Endothelial cell of umbilical vein (primary cell): ENCODE measurements around the gene ABLIM1. TPM values are rescaled to one million over a fixed set of nuclear protein-coding genes. Genes with fewer than 3 reads are reported as not detected.
A peak's percentile ranks its signal among the peaks of the same experiment; 100 is the strongest.

Experiments used
- BruUV-seq: library from RNA; stranded (reverse); fragments of 400-500 nt; replicated peaks from 2 replicates; lab custom pipeline; 2021; lab: Mats Ljungman, UMichigan
- CTCF ChIA-PET: fragments of 300-600, 350-600 bp; sonication (Branson Sonifier 250); formaldehyde crosslinking; loops from one replicate; lab custom pipeline; 2021; ENCODE audit warnings: antibody characterized with exemption, inconsistent platforms; lab: Charles Lee
- POLR2A ChIA-PET: fragments of 300-600, 350-600 bp; sonication (Branson Sonifier 250); formaldehyde crosslinking; loops from one replicate; lab custom pipeline; 2021; ENCODE audit warnings: antibody characterized with exemption, inconsistent platforms; lab: Charles Lee
- DNase-seq: peaks from one replicate; pipeline ENCODE4 v3.0.0-alpha.2; 2011; ENCODE audit warnings: low read depth, low spot score
- FAIRE-seq: peaks from 2 replicates; lab custom pipeline; 2011; peaks lifted over from hg19 to GRCh38; lab: Jason Lieb, UNC
- H2AFZ ChIP-seq: 2 replicates; pipeline ENCODE4 v1.6.0; 2012; ENCODE audit warnings: low read depth, low read length, control low read depth, inconsistent platforms
- H3K27ac ChIP-seq: 2 replicates; pipeline ENCODE4 v1.5.1; 2011; ENCODE audit warnings: low read depth, mild to moderate bottlenecking, control low read depth, low read length, moderate library complexity; ENCODE audit not compliant: insufficient read depth
- H3K27me3 ChIP-seq, 2 experiments: 2 replicates each; pipeline versions ENCODE4 v1.6.0 to v1.6.1; 2011; ENCODE audit warnings: low read length in 2 of 2, mixed read lengths in 1 of 2; ENCODE audit not compliant: control insufficient read depth in 2 of 2, insufficient read depth in 2 of 2
- H3K36me3 ChIP-seq, 2 experiments: 2 replicates in 1 of 2; 3 replicates in 1 of 2; pipeline ENCODE4 v1.5.1; 2011; ENCODE audit warnings: low read length in 2 of 2, mild to moderate bottlenecking in 1 of 2, moderate library complexity in 1 of 2; ENCODE audit not compliant: control insufficient read depth in 2 of 2, insufficient read depth in 2 of 2; ENCODE audit errors: extremely low read depth in 1 of 2
- H3K4me1 ChIP-seq: 3 replicates; pipeline ENCODE4 v1.5.1; 2011; ENCODE audit warnings: mild to moderate bottlenecking, low read length; ENCODE audit not compliant: control insufficient read depth, insufficient read depth; ENCODE audit errors: extremely low read depth
- H3K4me2 ChIP-seq: 2 replicates; pipeline ENCODE4 v1.6.1; 2011; ENCODE audit warnings: low read length, control low read depth, mixed read lengths; ENCODE audit not compliant: insufficient read depth
- H3K4me3 ChIP-seq, 3 experiments: fragments of 200-600 bp in 1 of 3; sonication (generic), shearing (Covaris generic) in 1 of 3; replicated peaks in 1 of 3; 2 replicates each; pipeline ENCODE4 v1.5.1; 2011 to 2016; ENCODE audit warnings: control low read depth in 3 of 3, low read length in 3 of 3, mild to moderate bottlenecking in 2 of 3, inconsistent platforms in 1 of 3, low read depth in 1 of 3, moderate library complexity in 1 of 3; ENCODE audit not compliant: insufficient read depth in 1 of 3
- H3K79me2 ChIP-seq: 2 replicates; pipeline ENCODE4 v1.6.0; 2012; ENCODE audit warnings: low read length, inconsistent platforms; ENCODE audit not compliant: control insufficient read depth, insufficient read depth
- H3K9ac ChIP-seq: replicated peaks from 2 replicates; pipeline ENCODE3; 2011; ENCODE audit warnings: low read length, control low read depth; ENCODE audit not compliant: insufficient read depth; ENCODE audit errors: extremely low read depth
- H3K9me1 ChIP-seq: replicated peaks from 3 replicates; pipeline ENCODE4 v1.6.0; 2011; ENCODE audit warnings: mild to moderate bottlenecking, low read length; ENCODE audit not compliant: control insufficient read depth, insufficient read depth; ENCODE audit errors: extremely low read depth
- H3K9me3 ChIP-seq: replicated peaks from 2 replicates; pipeline ENCODE4 v1.5.1; 2012; ENCODE audit warnings: low read length, inconsistent platforms; ENCODE audit not compliant: control insufficient read depth, insufficient read depth
- H4K20me1 ChIP-seq: replicated peaks from 2 replicates; pipeline ENCODE3; 2011; ENCODE audit warnings: mild to moderate bottlenecking, low read length; ENCODE audit not compliant: control insufficient read depth, insufficient read depth; ENCODE audit errors: extremely low read depth
- CTCF ChIP-seq, 2 donors: IDR thresholded peaks; 1 replicate in 1 of 2; 2 replicates in 1 of 2; pipeline ENCODE4 v1.5.1; 2011; ENCODE audit warnings: low read length in 2 of 2, mild to moderate bottlenecking in 2 of 2, moderate library complexity in 2 of 2, control low read depth in 1 of 2, inconsistent platforms in 1 of 2, low read depth in 1 of 2; ENCODE audit not compliant: insufficient read depth in 1 of 2; ENCODE audit errors: extremely low read depth in 1 of 2
- EZH2 ChIP-seq: IDR thresholded peaks from 2 replicates; pipeline ENCODE4 v1.6.1; 2012; ENCODE audit warnings: borderline replicate concordance, low read depth, mild to moderate bottlenecking, moderate library complexity, low read length, inconsistent platforms; ENCODE audit not compliant: severe bottlenecking
- FOS ChIP-seq: IDR thresholded peaks from 2 replicates; pipeline ENCODE4 v1.6.1; 2011; ENCODE audit warnings: mild to moderate bottlenecking, low read length, moderate library complexity, borderline replicate concordance; ENCODE audit not compliant: insufficient read depth
- GATA2 ChIP-seq: IDR thresholded peaks from 2 replicates; pipeline ENCODE4 v1.7.0; 2011; ENCODE audit warnings: low read depth, mild to moderate bottlenecking, moderate library complexity, mixed read lengths, low read length; ENCODE audit not compliant: insufficient read length, insufficient read depth
- JUN ChIP-seq: IDR thresholded peaks from 2 replicates; pipeline ENCODE4 v1.6.1; 2011; ENCODE audit warnings: borderline replicate concordance, low read depth; ENCODE audit not compliant: insufficient read length, insufficient read depth
- MAX ChIP-seq: IDR thresholded peaks from 2 replicates; pipeline ENCODE4 v1.6.1; 2011; ENCODE audit not compliant: insufficient read depth, insufficient read length
- MYC ChIP-seq: IDR thresholded peaks from one replicate; pipeline ENCODE4 v1.6.1; 2011; ENCODE audit warnings: mild to moderate bottlenecking, low read depth, low read length
- POLR2A ChIP-seq: IDR thresholded peaks from 2 replicates; pipeline ENCODE4 v1.6.1; 2012; ENCODE audit warnings: low read depth, mild to moderate bottlenecking, control low read depth, low read length
- POLR2AphosphoS5 ChIP-seq: IDR thresholded peaks from 2 replicates; pipeline ENCODE4 v1.6.1; 2012; ENCODE audit warnings: low read depth, mild to moderate bottlenecking, control low read depth, low read length, moderate library complexity; ENCODE audit not compliant: insufficient read depth
- dilution Hi-C: fragments of 300-500 bp; cut with MboI; formaldehyde crosslinking; loops from one replicate; pipeline ENCODE4 v1.15.0; 2019; ENCODE audit warnings: low sequenced_read_pairs; ENCODE audit not compliant: extremely low pct_ligation_motif_present
- intact Hi-C: fragments of 100-400 bp; cut with micrococcal nuclease; formaldehyde crosslinking; loops from one replicate; pipeline ENCODE4 v1.10.0; 2022
- polyA plus RNA-seq, 4 experiments: library from polyadenylated mRNA; depleted of rRNA in 3 of 4; stranded (reverse) in 3 of 4; unstranded in 1 of 4; fragments of >200 nt; gene quantifications; 2 replicates each; pipeline versions ENCODE4 v1.2.1 to v1.2.3, GENCODE V29; 2011 to 2012; ENCODE audit warnings: missing spikeins in 1 of 4
- total RNA-seq: library from RNA; stranded (reverse); gene quantifications from 2 replicates; pipeline ENCODE4 v1.2.3, GENCODE V29; 2021

Gene ABLIM1
- total and polyA plus RNA-seq, 2 donors (not counting 3 experiments of a cell fraction or from before 2014, with no cell fraction given), result 128 to 235 TPM

- H3K4me3 ChIP-seq, result no peak overlapping the region
- FAIRE-seq, result no peak
- H3K79me2 ChIP-seq, result no peaks in the 10 kb centered on the region
- POLR2A ChIA-PET, result no interaction called here
- no peaks in the 10 kb centered on the region for H3K9me3 ChIP-seq
- H3K9me1 ChIP-seq, result no peaks in the 10 kb centered on the region
- H3K27ac ChIP-seq, result no peak overlapping the region
- H3K4me1 ChIP-seq, result peaks cover 13% of the 10 kb centered on the region
- TF ChIP-seq MYC (no peak), POLR2AphosphoS5 (no peak), FOS (no peak), POLR2A (no peak), EZH2 (no peak), CTCF (IDR thresholded peaks at IDR 0.05; ENCODE audit: extremely low read depth in 1 of 2, insufficient read depth in 1 of 2, low read depth in 1 of 2, low read length in 2 of 2) (no peak), JUN (no peak), MAX (no peak), GATA2 (no peak)
- dilution Hi-C loops (no loop called here), intact Hi-C loops (no loop called here)
- CTCF ChIA-PET, result interaction anchor here (0.7 to 9.9 kb wide), 6 partner anchors 11 to 124 kb away, joined by 3 to 85 read pairs (median 6); no protein-coding TSS in a partner anchor
- H3K36me3 ChIP-seq, result peaks cover 0 to 2% of the 10 kb centered on the region in 2 experiments
- no peak overlapping the region for H3K9ac ChIP-seq
- peak; percentile 65 for DNase-seq
- peaks cover 0 to 4% of the 10 kb centered on the region in 2 experiments for H3K27me3 ChIP-seq
- no peak overlapping the region for H2AFZ ChIP-seq
- BruUV-seq, result no TSS peak
- H4K20me1 ChIP-seq, result no peaks in the 10 kb centered on the region
- no peak overlapping the region for H3K4me2 ChIP-seq
Observed at GRCh38 chr10:114427124-114427852, 230.8 kb downstream of the ABLIM1 start.
